ENCODE measurements around the gene APPL2.
"Not testable (repeated sequence)": the region's sequence is repeated elsewhere in the genome, so short reads cannot be mapped to it uniquely, and the experiment has no call there.

The APPL2 gene

DNA sequence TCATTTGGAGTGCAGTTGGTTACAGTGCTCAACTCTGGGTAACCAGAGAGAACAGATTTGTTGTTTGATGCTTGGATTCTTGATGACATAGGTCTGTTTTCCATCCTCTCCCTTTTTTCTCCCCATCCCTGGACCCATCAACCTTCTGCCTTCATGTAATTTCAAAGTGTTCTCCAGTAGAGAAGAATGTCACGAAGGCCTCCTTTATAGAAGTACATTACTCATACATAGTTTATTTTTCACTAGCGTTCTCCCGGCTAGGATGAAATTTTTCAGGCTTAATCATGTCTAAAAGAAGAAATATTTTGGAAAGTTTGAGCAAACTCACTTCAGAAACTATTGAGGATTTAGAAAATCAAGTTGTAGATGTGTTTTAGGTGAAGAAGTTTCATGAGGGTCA lies 20.9 kb upstream of the APPL2 start:
- no peak for DNase-seq (ENCODE audit: low read depth)

DNA sequence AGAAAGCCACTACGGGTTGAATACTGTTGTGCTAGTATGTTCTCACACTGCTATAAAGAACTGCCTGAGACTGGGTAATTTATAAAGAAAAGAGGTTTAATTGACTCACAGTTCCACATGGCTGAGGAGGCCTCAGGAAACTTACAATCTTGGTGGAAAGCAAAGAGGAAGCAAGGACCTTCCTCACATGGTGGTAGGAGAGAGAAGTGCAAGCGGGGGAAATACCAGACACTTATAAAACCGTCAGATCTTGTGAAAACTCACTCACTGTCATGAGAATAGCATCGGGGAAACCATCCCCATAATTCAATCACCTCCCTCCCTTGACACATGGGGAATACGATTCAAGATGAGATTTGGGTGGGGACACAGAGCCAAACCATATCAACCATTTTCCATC lies 20.5 kb upstream of the APPL2 start:
- not testable (repeated sequence) for DNase-seq (ENCODE audit: low read depth)

DNA sequence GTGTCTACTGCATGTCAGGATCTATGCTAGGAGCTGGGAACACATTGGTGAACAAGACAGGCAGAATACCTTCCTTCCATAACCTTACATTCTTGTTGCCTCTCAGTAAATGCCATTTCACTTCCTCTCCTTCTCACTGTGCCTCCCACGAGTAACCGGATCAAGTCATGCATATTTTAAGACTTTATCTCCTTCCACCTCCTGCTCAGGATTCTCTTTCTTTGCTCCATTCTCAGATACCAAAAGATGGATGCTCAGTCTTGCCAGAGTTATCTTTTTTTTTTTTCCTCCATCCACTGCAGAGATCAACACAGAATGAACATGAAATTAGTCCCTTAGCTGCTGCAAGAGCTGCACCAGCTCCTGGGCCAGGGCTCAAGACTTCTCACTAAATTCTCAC lies 20.0 kb upstream of the APPL2 start:
- DNase-seq (ENCODE audit: low read depth), result no peak

DNA sequence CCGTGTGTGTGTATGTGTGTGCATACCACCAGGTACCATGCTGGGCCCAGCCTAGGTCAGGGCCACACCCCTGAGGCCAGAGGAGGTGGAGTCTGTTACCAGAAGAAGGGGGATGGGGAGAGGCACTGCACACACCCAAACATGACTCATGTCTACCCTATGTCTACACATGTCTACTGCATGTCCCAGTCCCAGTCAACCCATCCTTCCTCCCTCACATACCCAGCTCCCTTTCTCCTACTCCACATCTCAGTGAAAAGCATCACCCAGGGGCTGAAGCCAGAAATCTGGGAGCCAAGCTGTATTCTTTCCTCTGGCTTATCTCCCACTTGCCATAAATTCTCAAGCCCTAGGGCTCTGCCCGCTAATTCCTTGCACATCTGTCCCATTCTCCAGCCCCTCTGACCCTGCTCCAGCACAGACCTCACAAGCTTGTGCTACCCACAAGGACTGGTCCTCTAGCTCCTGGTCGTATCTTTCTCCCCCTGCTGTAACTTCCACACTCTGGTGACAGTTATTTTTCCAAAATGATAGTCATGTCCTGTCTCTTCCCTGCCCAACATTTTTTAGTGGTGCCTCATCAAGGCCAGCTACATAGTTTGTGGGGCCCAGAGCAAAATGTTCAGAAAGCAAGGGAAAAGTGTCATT lies 18.0 kb upstream of the APPL2 start:
- DNase-seq (ENCODE audit: low read depth), result no peak

- no peak for DNase-seq (ENCODE audit: low read depth)
These were observed 16.9 kb upstream of the APPL2 start for GRCh38 chr12:105252901-105253300.

GRCh38 chr12:105245776-105246427 lies 9.9 kb upstream of the APPL2 start:
- not testable (repeated sequence) for DNase-seq (ENCODE audit: low read depth)

DNA sequence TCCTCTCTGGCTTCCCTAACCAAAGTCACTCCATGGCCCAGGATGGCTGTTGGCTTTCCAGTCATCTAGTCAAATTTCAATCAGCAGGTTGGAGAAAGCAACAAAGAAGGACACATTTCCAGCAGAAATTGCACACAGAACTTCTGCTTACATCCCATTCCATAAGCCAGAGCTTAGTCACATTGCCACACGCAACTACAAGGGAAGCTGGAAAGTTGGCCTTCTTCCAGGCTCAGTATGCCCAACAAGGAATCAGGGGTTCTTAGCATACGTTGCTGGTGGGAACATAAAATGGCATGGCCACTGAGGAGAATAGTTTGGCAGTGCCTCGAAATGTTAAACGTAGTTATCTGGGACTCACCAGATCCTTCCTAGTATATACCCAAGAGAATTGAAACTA lies 9.3 kb upstream of the APPL2 start:
- no peak for DNase-seq (ENCODE audit: low read depth)

DNA sequence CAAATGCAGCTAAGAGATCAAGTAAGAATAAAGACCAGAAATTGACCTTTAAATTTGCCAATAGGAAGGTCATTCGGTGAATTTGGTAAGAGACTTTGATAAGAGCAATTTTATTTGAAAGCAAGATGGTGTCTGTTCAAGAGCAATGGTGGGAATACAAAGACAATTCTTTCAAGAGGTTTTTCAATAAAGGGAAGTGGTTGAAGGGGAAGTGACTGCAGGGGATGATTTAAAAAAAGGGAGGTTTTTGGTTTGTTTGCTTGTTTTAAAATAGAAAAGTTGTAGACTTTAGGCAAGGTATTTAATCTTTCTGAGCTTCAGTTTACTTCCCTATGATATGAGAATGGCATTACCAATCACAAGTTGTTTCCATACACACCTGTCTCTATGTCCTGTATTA lies 4.3 kb upstream of the APPL2 start:
- DNase-seq (ENCODE audit: low read depth), result no peak

- no peak for DNase-seq (ENCODE audit: low read depth)
These were observed 3.3 kb upstream of the APPL2 start for GRCh38 chr12:105239304-105239703.

DNA sequence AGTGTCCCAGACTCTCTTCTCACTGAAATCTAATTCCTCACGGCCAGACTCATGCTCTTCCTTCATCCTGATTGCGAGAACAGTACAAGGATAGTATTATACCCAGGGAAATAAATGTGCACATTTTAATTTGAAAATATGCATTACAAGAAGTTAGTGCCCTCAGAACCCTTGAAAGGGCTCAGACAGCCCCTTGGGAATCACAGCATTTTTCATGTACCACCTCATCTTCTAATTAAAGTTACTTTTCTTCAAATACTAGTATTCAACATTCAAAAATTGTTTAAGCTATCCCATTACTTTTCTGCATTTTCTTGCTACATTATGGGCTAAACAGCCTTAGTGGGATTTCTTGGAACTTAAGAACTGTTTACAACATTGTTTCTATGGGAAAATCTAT lies 1.7 kb upstream of the APPL2 start:
- DNase-seq (ENCODE audit: low read depth), result no peak

GRCh38 chr12:105235281-105235731 lies 668 bp downstream of the APPL2 start:
- no peak for DNase-seq (ENCODE audit: low read depth)

DNA sequence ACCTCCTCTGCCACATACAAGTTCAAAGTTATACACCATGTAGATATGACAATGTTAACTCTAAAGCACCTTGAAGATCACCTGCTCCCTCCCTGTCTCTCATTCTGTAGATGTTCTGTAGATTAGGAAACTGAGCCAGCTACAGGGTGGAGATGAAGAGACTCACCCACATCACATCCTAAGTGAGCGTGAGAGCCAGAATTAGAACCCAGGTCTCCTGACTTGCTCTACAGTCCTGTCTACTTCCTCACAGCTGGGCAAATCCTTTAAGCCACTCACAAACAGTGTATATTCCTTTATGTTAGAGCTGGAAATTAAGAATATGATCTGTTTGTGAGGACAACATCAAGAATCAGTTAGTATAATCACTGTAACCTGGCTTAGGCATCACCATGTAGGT lies 1.8 kb downstream of the APPL2 start:
- DNase-seq (ENCODE audit: low read depth), result no peak

- DNase-seq (ENCODE audit: low read depth), result no peak
These were observed 2.7 kb downstream of the APPL2 start for GRCh38 chr12:105233041-105233905.

DNA sequence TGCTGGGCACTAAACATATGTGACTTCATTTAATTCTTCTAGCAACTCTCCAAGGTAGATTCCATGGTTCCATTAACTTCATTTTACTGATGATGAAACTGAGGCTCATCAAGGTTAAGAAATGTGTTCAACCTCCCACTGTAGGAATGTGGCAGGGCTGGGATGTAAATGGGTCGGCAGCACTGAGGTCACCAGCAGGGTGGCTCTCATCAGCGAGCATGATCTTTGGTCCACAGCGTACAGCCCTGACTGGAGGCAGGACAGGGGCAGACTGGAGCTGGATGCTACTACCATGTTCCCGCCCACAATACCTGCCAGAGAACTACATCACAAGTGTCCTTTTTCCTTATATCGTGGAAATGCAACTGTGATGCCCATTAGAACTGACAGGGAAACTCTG lies 4.6 kb downstream of the APPL2 start:
- no peak for DNase-seq (ENCODE audit: low read depth)

DNA sequence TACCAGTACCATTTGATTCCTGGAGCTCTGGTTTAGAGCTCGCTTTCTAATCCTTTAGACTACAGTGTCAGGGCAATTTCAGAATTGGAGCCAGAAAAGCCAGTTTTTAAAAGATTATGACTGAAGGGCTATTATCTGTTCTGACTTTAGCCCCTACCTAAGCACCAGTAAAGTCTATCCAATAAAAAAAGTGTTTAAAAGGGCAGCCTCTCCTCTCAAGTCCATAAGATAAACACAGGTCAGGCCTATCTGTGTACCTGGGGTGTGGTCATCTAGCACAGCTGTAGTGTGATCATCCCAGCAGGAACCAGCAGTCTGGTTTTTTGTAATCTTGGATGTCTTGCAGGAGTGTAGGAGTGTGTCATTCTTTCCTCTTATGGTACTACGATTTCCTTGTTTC lies 6.6 kb downstream of the APPL2 start:
- DNase-seq (ENCODE audit: low read depth), result no peak

DNA sequence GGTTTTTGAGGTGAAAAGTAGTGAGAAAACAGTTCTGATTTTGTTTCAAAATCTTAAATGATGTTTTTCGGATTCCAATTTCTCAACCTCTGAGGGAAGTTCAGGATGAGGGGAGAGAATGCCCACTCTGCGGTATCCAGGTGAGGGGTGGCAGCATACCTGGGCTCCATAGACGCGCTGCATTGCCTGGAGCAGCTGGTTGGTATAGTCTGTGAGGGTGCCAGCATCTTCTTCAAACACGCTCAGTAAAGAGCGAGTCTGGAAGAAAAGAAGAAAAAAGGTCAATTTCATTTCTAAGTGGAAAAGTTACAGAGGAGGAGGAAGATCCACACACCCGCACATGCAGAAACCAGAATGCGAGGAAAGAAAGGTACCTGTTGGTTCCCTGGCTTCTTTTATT lies 7.0 kb downstream of the APPL2 start:
- DNase-seq (ENCODE audit: low read depth), result no peak

DNA sequence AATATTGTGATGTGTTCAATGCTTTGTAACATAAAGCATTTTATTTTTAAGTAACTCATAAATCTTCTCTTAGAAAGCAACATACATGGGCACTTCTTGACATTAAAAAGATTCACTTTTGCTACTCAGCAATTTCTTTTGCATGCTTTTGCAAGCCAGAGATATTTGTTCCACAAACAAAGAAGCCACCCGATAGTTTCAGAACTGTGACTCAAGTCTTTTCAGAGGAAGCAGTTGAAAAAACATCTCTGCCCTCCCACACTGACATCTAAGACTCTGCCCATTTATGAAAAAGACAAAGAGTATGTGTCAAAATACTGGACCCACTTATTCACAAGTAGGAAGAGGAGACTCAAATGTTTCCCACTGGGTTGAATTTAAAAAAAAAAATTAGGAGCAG lies 7.5 kb downstream of the APPL2 start:
- no peak for DNase-seq (ENCODE audit: low read depth)

GRCh38 chr12:105227879-105228278 lies 8.1 kb downstream of the APPL2 start:
- no peak for DNase-seq (ENCODE audit: low read depth)

- DNase-seq (ENCODE audit: low read depth), result no peak
These were observed 9.8 kb downstream of the APPL2 start for GRCh38 chr12:105226219-105226618.

DNA sequence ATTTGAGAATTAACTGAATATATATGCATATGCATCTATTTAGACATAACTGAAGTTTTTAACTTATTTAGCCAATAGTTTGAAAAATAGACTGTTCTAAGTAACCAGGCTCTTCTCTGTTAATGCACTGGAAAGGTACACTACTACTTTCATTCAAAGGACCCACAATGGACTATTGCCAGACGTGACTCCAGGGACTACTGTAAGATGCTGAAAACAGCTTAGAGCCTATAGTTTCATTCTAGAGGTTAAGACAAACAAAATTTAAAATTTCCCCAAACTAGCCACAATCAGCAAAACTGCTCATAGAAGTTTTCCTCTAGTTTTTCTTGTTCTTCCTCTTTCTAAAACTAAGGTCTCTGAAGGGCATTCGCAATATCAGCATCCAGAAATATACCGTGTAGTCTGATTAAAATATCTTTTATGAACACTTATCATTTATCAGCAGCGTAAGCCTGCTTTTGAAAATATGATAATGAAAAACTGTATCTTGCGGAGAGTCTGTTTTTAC lies 10.4 kb downstream of the APPL2 start:
- DNase-seq (ENCODE audit: low read depth), result no peak

DNA sequence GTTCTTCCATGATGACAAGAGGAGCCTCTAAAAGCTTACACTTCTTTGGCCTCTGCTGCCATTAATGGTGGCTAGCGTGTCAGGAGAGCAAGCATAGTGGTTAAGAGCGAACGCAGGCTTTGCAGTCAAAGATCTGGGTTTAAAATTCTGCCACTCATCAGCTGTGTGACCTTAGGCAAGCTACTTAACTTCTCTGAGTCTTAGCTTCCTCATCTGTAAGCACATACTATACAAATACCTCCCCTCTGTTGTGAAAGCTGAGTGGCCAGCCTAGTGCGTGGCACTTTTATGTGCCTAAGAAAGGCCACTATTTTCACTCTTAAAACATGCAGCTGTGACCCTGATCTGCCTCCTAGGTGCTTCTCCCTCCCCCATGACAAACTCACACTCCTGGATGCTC lies 11.6 kb downstream of the APPL2 start:
- no peak for DNase-seq (ENCODE audit: low read depth)

- DNase-seq (ENCODE audit: low read depth), result no peak
These were observed 12.1 kb downstream of the APPL2 start for GRCh38 chr12:105223884-105224283.

DNA sequence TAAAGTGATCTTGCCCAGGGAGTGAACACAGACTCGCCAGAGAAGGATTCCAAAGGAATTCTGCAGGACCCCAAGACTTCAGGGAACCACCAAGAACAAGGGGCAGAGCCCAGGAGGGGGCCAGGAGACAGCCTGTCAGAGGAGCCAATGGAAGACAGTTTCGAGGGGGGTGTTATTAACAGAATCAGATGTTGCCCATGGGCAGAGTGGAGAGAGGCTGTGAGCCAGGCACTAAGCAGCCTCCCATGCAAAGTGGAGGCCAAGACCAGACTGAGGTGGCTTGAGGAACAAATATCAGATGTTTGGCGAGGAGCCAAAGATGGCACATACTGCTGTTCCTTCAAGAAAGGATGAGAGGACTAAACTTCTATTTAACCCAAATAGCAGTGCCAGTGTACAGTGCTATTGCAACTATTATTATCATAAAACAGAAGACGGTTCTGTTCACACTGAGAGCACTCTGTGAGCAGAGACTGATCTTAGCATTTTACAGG lies 12.6 kb downstream of the APPL2 start:
- no peak for DNase-seq (ENCODE audit: low read depth)
